Uterine smooth muscle cell (primary cell): ENCODE data around the gene ZNF846. TPM values are rescaled to one million over a fixed set of nuclear protein-coding genes. Genes with fewer than 3 reads are reported as not detected.

Experiments used
- total RNA-seq: library from RNA; depleted of rRNA; stranded (reverse); fragments of >200 nt; gene quantifications from 2 replicates; pipeline ENCODE4 v1.2.3, GENCODE V29; 2014

Gene ZNF846
- total RNA-seq, result 7.9 and 14.4 TPM in 2 replicates

DNA sequence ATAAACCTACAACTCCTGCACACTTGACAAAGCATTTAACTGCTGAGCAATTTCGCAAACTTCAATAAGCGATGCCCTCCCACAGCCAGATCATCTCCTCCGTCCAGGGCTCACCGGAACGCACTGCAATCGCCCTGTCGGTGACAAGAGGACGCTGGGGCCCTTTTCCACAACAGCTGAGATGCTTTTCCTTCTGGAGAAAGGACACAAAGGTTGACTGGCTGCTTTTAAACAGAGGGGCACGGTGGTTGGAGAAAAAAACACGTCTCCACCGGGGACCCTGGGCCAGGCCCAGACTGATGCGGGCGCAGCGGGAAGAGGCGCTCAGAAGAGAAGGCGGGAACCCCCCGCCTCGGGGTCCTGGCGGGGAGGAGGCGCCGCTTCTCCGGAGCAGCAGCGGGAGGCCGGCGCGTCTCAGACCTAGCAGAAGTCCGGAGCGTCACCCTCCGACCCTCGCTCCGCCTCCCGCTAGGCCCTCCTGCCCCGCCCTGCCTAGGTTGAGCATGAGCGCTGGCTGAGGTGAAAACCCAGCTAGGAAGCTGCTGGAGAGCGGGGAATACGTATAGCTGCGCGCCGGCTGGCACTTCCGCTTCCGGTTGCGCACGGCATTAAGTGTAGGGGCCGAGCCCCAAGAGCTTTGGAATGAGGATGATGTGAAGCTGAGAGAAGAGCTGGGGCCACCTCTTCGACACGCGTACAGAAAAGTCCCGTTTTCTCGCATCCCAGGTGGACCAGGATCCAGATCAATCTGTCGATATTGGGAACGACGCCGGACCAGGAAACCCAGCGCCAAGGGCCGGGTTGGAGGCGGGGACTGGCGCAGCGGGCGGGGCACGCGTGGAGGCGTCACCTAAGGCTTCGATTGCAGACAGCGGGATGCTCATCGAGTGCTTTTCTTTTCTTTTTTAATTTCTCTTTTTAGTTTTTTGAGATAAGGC is at the start of gene ZNF846:
Gene ZNF846, minus strand, starts transcription at position 564 of the 938 bp plus-strand sequence. CDS start 3,788 bp downstream, outside the sequence.

Other genes with a start within 250 kb of the ZNF846 start
- 19.4 and 25.7 TPM in 2 replicates for gene ZNF426, start 230.1 kb downstream of the ZNF846 start, total RNA-seq
- gene ZNF121, start 184.2 kb downstream of the ZNF846 start, total RNA-seq, result 41.0 and 45.8 TPM in 2 replicates
- 43.3 and 59.1 TPM in 2 replicates for gene ZNF561, start 147.5 kb downstream of the ZNF846 start, total RNA-seq
- 26.0 and 28.0 TPM in 2 replicates for gene ZNF562, start 93.6 kb downstream of the ZNF846 start, total RNA-seq
- gene FBXL12, start 50.3 kb upstream of the ZNF846 start, total RNA-seq, result 18.8 and 19.6 TPM in 2 replicates
- 168 and 171 TPM in 2 replicates for gene UBL5, start 59.2 kb upstream of the ZNF846 start, total RNA-seq
- gene PIN1, start 66.6 kb upstream of the ZNF846 start, total RNA-seq, result 94.2 and 123 TPM in 2 replicates
- gene OLFM2, start 167.8 kb upstream of the ZNF846 start, total RNA-seq, result 0.11 and 1.4 TPM in 2 replicates
- 1.5 and 4.8 TPM in 2 replicates for gene COL5A3, start 241.8 kb upstream of the ZNF846 start, total RNA-seq
- gene RDH8, start 244.7 kb upstream of the ZNF846 start, total RNA-seq, result not detected in 2 replicates